ENCODE data around the gene CCT6A.
A peak's percentile ranks its signal among the peaks of the same experiment; 100 is the strongest.
"Not testable (repeated sequence)": the region's sequence is repeated elsewhere in the genome, so short reads cannot be mapped to it uniquely, and the experiment has no call there.

The CCT6A gene

DNA sequence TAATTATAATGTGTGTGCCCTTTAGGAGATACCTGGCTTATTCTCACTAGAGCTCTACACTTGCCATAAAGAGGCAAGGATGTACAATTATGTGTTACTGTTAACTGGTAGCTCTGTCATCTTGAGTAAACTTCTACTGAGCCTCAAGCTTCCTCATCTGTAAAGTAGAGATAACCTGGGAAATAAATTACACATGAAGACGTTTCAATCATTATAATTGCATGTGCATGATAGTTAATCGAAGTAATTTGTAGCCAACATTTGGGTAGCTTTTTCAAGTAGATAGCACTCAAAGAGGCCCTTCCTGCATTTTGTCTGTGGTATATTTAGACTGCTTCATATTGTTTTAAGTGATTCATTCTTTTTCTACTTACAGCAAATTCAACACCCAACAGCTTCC is 2.4 kb downstream of the CCT6A start:
- no peak for DNase-seq

DNA sequence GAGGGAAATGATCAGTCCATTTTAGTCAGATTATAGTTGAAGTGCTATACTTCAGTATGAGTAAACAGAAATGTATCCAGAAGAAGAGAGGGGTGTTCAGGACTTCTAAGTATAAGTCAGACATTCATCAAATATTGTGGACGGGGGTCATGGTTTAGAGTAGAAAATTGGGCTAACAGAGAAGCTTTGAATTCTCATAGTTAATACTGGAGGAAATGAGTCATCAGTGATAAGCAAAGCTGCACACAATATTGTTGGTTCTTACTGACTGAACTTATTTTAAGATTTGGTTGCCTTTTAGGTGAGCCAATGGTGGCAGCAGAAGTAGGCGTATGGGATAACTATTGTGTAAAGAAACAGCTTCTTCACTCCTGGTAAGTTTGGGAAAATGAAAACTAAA is 10.8 kb downstream of the CCT6A start:
- DNase-seq = peak; percentile 64

DNA sequence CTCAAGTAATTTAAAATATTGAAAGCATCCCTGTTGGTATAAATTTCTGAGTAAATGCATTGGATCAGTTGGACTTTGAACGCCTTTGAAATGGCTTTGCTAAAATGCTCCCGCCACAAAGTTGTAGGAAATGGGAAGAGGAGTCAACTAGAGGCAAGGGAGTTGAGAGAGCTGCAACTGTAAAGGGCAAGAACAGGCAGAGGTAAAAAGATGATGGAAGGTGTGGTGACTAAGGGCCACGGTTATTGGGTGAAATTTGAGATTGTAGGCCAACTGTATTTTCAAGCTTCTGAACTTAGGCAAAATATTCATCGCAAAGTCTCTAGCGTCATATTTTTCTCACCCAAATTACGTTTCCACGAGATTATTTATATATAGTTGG is 11.9 kb downstream of the CCT6A start:
- DNase-seq = no peak

DNA sequence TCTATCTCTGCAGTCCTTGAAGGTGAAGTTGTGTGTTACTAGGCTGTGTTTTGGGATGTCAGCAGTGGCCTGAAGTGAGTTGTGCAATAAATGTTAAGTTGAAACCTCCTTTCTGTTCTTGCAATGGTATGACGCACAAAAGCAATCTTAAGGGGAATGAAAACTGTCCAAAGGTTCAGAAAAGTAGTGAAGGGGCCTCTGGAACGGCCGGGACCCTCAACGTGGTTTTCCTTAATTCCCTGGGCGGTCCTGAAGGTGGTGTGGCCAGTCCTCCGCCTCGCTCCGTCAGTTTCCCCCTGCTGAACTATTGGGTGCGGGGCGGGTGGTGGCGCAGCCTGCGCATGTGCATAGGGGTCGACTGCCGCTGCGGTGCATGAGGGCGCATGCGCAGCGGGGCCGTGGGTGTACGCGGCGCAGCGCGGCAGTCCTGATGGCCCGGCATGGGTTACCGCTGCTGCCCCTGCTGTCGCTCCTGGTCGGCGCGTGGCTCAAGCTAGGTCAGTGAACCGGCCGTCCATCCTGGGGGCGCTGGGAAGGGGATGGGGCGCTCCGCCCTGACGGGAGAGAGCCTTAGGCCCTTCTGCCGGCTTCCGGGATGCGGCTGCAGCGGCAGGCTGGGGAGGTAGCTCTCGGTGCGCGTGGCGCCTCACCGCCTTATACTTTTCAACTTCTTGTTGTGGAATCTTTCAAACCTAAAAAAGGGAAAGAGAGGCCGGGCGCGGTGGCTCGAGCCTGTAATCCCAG is 12.5 kb downstream of the CCT6A start, which contains the start of gene SUMF2:
TSS of gene SUMF2 (plus strand) at position 405 of the 744 bp plus-strand sequence. CDS start at position 431, 26 bp downstream.
- DNase-seq = peak; percentile 87

DNA sequence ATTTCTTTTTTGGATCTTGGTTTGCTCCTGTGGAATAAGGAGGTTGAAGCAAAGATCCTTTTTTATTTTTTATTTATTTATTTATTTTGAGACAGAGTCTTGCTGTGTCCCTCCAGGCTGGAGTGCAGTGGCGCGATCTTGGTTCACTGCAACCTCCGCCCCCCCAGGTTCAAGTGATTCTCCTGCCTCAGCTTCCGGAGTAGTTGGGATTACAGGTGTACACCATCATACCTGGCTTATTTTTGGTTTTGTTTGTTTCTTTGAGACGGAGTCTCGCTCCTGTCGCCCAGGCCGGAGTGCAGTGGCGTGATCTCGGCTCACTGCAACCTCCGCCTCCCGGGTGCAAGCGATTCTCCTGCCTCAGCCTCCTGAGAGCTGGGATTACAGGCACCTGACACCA is 14.8 kb downstream of the CCT6A start:
- DNase-seq = not testable (repeated sequence)

DNA sequence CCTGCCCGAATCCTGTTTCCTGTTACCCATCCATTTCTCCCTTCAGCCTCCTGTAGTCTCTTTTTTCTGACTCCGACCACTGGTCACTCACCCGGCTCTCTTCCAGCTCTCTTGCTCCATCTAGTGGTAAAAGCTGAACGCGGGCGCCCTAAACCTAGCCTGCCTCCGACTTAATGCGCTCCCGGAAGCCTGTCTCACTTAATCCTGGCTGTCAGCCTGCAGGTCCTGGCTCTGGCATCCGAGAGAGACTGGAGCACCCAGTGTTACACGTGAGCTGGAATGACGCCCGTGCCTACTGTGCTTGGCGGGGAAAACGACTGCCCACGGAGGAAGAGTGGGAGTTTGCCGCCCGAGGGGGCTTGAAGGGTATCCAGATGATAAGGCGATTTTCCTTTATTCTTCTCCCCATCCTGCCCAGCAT is 22.8 kb downstream of the CCT6A start:
- DNase-seq = peak; percentile 75

DNA sequence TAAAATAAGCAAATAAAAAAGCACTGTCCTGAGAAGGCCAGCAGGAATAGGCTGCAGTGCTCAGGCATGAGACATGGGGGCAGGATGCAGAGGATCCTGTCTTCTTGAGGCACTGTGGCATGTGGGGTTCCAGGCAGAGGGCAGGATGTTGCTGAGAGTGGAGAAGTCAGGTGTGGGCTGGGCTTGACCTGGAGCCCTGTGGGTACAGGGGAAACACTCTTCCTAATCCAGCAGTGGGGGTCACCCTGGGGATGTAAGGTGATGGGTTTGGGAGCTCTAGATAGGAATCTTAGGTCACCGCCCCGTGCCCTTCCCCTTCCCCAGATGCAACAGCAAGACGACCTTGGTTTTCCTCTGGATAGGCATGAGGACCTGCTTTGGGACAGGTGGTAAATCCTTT is 26.1 kb downstream of the CCT6A start:
- no peak for DNase-seq

DNA sequence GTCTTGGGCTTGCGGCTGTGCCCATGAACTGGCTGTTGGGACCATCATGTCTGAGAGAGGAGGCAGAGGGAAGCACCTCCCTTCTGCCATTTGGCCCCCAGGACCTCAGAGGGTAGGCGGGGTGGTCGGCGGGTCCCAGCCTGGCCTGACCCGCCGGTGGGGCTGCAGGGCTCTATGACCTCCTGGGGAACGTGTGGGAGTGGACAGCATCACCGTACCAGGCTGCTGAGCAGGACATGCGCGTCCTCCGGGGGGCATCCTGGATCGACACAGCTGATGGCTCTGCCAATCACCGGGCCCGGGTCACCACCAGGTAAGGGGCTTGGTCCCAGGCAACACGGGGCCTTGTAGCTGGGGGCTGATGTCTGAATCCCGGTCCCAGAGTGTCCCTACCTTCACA is 26.6 kb downstream of the CCT6A start:
- DNase-seq = no peak

DNA sequence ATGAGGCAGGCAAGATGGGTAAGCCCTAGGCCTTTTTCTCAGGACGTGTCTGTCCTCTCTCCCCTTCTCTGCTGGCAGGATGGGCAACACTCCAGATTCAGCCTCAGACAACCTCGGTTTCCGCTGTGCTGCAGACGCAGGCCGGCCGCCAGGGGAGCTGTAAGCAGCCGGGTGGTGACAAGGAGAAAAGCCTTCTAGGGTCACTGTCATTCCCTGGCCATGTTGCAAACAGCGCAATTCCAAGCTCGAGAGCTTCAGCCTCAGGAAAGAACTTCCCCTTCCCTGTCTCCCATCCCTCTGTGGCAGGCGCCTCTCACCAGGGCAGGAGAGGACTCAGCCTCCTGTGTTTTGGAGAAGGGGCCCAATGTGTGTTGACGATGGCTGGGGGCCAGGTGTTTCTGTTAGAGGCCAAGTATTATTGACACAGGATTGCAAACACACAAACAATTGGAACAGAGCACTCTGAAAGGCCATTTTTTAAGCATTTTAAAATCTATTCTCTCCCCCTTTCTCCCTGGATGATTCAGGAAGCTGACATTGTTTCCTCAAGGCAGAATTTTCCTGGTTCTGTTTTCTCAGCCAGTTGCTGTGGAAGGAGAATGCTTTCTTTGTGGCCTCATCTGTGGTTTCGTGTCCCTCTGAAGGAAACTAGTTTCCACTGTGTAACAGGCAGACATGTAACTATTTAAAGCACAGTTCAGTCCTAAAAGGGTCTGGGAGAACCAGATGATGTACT is 28.1 kb downstream of the CCT6A start:
- DNase-seq = peak; percentile 31

DNA sequence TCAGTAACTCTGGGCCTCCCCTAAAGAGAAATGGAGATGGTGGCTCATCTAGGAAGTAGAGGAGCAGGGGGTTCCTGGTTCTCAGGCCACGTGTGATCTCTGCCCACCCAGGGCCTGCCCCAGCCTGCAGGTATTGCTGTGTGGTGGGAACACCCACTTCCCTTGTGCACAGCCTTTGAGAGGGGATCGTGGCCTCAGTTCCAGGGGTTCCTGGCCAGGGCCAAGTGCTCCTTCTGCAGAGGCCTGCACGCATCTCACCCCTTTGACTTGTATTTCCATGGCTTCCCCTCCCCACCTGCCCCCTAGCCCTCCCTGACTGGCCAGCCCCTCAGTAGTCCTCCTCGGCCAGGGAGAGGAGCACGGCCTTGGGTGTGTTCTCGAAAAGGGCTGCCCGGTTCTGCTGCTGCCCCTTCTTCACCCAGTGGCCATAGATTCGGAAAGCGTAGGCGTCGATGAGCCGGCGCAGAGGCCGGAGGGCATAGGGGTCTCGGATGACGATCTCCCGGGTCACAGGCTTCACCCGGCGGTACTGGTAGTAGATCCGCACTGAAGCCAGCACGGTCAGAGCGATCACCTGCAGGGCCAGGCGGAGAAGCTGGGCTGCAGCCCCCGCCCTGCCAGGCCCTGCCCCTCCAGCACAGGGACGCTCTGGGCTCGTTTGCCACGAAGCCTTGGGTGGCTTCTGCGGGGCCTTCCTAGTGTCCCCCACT is 29.3 kb downstream of the CCT6A start:
- not testable (repeated sequence) for DNase-seq

DNA sequence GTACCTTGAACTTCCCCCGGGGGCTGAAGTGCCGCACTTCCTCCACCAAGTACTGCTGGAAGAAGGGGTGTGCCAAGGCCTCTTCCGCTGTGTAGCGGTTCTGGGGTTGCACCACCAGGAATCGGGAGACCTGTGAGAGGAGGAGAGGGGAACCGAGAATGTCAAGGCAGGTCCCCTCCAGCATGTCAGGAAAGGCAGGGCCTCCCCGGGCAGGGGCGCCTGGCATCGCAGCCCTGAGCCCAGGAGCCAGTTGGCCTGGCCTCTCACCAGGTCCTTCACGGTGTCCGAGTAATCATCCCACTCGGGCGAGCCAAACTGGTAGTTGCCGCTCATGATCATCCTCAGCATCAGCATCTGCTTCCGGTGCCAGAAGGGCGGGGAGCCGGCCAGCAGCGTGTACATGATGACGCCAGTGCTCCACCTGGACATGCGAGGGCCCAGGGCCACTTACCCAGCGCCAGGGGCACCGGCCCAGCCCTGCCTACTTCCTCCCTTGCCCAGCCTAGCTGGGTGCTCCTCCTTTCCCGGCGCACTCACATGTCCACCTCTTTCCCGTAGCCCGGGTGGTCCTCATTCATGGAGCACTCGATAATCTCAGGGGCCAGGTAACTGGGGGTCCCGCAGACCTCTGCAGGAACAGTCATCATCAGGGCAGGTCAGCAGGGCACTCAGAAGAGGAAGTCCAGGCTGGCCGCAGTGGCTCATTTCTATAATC is 30.2 kb downstream of the CCT6A start:
- DNase-seq = no peak

DNA sequence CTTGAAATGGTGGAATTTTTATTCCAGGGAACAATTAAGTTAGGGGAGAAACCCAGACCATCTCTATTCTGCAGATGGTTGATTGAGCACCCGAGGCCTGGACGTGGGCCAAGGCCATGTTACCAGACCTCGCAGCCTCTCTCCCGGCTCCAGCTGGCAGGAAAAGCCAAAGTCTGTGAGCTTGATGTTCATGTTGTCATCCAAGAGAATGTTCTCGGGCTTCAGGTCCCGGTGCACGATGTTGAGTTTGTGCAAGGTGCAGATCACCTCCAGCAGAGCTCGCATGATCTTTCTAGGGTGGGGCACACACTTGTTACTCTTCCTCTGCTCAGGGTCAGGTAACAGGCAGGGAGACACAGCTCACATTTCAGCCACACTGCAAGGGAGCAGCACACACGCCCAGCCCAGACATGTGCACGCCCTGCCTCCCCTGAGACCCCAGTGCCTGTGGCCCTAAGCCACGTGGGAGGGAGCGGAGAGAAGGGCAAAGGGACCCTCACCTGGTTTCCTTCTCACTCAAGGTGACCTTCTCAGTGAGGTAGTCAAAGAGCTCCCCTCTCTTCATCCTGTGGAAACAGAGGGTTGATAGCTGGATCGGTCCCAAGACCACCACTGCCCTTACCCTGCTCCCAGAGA is 31.7 kb downstream of the CCT6A start:
- no peak for DNase-seq

DNA sequence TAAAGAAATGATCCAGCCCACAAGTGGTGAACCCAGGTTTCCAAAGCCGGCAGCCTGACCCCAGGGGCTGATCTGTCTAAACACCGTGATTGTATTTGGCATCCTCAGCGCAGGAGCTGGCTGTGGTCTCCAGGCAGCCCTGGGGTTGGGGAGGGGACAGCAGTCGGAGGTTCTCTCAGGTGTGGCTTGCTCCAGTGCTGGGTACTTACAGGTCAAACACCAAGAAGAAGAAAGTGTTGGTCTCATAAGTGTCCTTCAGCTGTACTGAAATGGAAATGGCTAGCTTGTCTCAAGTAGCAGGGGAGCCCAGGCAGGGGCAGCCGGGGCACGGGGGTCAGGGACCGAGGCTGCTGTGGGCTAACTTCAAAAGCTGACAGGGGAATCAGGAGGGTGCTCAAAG is 35.2 kb downstream of the CCT6A start:
- DNase-seq = no peak

DNA sequence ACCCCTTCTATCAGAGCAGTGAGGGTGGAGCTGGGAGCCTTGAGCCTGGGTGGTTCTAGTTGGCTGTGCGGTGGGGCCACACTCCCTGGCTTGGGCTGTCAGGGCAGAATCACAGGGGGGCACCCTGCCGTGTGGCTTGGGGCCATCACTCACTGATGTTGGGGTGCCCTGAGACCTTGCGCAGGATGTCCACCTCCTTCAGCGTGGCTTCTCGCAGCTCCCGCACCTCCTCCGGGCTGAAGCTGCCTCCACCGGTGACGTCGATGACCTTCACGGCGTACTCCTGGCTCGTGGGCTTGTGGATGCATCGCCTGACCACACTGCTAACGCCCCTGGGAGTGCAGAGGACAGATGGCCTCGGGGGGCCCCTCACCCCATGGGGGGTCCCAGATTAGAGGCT is 35.9 kb downstream of the CCT6A start:
- DNase-seq = no peak

DNA sequence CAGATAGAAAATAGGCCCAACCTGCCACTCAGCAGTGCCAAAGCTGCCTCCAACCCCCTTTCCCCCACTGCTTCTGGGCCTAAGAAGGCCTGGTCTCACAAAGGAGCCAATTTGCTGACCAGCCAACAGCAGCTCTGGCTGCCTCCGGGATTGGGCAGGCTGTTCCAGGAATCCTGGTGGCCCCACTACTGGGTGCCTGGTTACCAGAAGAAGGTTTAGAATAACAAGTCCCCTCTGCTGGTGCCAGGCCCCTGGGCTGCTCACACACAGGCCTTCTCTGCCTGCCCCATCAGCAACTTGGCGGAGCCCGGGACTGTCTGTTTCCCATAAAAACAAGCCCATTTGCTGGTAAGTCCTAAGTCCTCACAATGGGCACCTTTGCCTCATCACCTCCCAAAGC is 40.0 kb downstream of the CCT6A start:
- no peak for DNase-seq

DNA sequence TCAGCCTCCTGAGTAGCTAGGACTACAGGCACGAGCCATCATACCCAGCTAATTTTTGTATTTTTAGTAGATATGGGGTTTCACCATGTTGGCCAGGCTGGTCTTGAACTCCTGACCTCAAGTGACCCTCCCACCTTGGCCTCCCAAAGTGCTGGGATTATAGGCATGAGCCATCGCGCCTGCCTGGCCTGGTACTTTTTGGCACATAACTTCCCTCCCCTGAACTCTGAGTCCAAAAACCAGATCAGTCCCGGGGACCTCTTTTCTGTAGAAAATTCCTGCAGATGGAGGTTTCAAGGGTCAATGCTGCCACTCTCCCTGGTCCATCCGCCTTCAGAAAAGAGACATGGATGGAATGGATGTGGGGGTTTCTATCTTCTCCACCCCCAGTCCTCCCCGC is 40.8 kb downstream of the CCT6A start:
- not testable (repeated sequence) for DNase-seq

DNA sequence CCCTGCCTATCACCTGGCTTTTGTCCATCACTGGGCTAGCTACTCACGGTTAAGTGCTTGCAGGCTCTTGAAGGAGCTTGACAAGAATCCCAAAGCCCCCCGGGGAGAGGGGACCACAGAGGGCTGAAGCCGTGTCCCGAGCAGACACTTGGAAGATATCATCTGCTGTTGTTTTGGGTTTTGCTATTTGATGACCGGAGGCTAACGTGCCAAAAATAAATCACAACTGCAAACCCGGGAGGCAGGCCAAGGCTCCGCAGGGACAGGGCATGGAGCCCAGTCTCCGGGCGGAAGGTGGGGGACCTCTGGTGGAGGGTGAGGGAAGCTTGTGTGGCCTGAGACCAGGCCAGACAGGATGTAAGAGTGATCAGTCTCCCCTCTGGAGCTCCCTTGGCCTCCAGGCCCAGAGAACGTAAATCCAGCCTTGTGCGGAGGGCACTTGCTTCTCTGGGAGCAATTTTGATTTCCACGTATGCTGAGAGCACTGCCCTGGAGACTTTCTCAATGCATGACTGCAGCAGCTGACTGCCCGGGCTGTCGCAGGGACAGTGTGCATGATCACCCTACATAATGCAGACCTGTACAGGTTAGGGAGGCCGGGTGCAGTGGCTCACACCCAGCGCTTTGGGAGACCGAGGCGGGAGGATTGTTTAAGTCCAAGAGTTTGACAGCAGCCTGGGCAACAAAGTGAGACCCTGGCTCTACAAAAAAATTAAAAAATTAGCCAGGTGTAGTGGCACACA is 41.4 kb downstream of the CCT6A start, which contains the start of gene PHKG1:
TSS of gene PHKG1 (minus strand) at position 164 of the 743 bp plus-strand sequence. CDS start 4,011 bp downstream, outside the sequence.
- peak; percentile 82 for DNase-seq

DNA sequence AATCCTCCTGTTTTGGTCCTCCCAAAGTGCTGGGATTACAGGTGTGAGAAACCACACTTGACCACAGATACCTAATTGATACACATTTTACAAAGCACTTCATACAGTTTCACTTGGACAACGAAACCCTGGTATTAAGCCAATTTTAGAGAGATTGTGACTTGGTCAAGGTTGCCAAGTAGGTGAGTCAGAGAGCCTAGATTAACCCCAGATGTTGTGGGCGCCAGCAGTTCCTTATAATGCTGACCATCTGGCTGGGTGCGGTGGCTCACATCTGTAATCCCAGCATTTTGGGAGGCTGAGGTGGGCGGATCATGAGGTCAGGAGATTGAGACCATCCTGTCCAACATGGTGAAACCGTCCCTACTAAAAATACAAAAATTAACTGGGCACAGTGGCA is 46.1 kb downstream of the CCT6A start:
- DNase-seq = peak; percentile 90

DNA sequence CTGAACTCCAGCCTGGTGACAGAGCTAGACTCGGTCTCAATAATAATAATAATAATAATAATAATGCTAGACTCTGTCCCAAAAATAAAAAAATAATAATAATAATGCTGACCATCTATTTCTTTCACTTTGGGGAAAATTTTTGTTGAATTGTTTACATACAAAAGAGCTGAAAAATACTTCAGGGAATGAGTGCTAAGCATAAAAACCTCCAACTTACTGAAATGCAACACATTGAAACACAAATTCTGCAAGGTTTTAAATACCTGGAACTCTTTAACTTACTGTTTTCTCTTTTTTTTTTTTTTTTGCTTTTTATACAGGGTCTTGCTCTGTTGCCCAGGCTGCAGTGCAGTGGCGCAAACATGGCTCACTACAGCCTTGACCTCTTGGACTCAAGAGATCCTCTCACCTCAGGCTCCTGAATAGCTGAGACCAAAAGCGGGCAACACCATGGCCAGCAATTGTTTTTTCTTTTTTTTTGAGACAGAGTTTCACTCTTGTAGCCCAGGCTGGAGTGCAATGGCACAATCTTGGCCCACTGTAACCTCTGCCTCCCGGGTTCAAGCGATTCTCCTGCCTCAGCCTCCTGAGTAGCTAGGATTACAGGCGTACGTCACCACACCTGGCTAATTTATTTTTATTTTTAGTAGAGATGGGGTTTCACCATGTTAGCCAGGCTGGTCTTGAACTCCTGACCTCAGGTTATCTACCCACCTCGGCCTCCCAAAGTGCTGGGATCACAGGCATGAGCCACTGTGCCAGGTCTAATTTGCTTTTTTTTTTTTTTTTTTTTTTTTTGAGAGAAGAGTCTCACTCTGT is 46.8 kb downstream of the CCT6A start:
- not testable (repeated sequence) for DNase-seq

DNA sequence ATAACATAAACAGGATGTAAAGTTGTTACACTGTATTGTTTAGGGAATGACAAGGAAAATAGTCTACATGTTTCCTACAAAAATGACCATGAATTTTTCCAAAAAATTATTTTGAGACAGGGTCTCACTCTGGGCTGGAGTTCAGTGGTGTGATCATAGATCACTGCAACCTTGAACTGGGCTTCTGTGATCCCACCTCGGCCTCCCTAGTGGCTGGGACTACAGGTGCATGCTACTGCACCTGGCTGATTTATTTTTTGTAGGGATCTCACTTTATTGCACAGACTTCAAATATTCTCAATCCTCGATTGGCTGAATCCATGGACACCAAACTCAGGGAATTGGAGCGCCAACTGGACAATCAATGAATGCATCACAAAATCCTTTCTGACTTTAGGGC is 48.1 kb downstream of the CCT6A start:
- DNase-seq = no peak

DNA sequence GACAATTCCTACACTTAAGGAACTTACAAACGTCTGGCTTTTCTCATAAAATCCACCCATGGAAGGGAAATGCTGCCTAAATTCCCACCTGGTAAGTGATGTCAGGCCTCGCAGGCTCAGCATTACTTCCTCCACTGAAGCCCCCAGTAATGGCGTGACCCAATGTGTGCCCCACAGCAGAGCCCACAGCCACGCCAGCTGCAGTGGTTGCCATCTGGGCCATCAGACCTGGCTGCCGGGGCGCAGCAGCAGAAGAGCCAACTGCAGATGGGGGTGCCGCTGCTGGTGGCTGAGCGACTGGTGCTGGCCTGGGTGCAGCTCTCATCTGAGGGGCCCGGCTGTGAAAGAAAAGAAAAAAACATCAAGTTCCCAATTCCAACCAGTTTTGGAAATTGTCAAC is 52.6 kb downstream of the CCT6A start:
- not testable (repeated sequence) for DNase-seq
